Measurements from ENCODE around the gene GSAP. TPM values are rescaled to one million over a fixed set of nuclear protein-coding genes. Genes with fewer than 3 reads are reported as not detected.
A peak's percentile ranks its signal among the peaks of the same experiment; 100 is the strongest.

The GSAP gene
- total RNA-seq, 4 donors from 2014 or later = 14.3 to 25.5 (median 22.0) TPM

GRCh38 chr7:77331938-77332695, 84.0 kb downstream of the GSAP start:
- Histone ChIP-seq H3K27ac (peak overlapping the region in 2 of 4 donors; percentile 25 to 38), H3K4me3 (no peak overlapping the region), H3K36me3 (no peaks in the 10 kb centered on the region), H3K4me1 (peaks cover 0 to 51% (median 28%) of the 10 kb centered on the region in 4 donors), H3K9me3 (no peaks in the 10 kb centered on the region), H3K27me3 (no peaks in the 10 kb centered on the region)
- TF ChIP-seq EP300 (IDR thresholded peaks at IDR 0.05) (peak in 1 of 2 donors; percentile 70), CTCF (IDR thresholded peaks at IDR 0.05) (peak; percentile 48 to 89 (median 65)), POLR2A (IDR thresholded peaks at IDR 0.05) (no peak)
- peak in 1 of 2 donors; percentile 78 for DNase-seq (ENCODE audit: low spot score in 2 of 2)
- WGBS, 2 donors = 52 to 58% methylated on average over 3 of the region's 3 CpGs

- H3K4me1 ChIP-seq = peaks cover 0 to 64% (median 36%) of the 10 kb centered on the region in 4 donors
- peak overlapping the region in 3 of 4 donors; percentile 41 to 82 (median 79) for H3K27ac ChIP-seq
- H3K9me3 ChIP-seq = no peaks in the 10 kb centered on the region
- no peak overlapping the region for H3K4me3 ChIP-seq
- TF ChIP-seq POLR2A (IDR thresholded peaks at IDR 0.05) = no peak
- peak; percentile 60 to 66 for TF ChIP-seq EP300 (IDR thresholded peaks at IDR 0.05)
- H3K36me3 ChIP-seq = no peaks in the 10 kb centered on the region
- H3K27me3 ChIP-seq = no peaks in the 10 kb centered on the region
- WGBS, 2 donors = 66 to 68% methylated on average over 6 of the region's 6 CpGs
- no peak for DNase-seq (ENCODE audit: low spot score in 2 of 2)
Measured at GRCh38 chr7:77330169-77330882, 85.8 kb downstream of the GSAP start.

- H3K27ac ChIP-seq = peak overlapping the region in 3 of 4 donors; percentile 41 to 82 (median 79)
- H3K36me3 ChIP-seq = no peaks in the 10 kb centered on the region
- 85% methylated on average over 4 of the region's 4 CpGs for WGBS, 2 donors
- DNase-seq (ENCODE audit: low spot score in 2 of 2) = no peak
- H3K9me3 ChIP-seq = no peaks in the 10 kb centered on the region
- TF ChIP-seq CTCF (IDR thresholded peaks at IDR 0.05) (no peak), EP300 (IDR thresholded peaks at IDR 0.05) (no peak), POLR2A (IDR thresholded peaks at IDR 0.05) (no peak)
- H3K27me3 ChIP-seq = no peaks in the 10 kb centered on the region
- H3K4me1 ChIP-seq = peaks cover 0 to 62% (median 36%) of the 10 kb centered on the region in 4 donors
- no peak overlapping the region for H3K4me3 ChIP-seq
Measured at GRCh38 chr7:77329466-77330168, 86.5 kb downstream of the GSAP start.

GRCh38 chr7:77328669-77329068, 87.5 kb downstream of the GSAP start:
- no peaks in the 10 kb centered on the region for H3K36me3 ChIP-seq
- H3K4me3 ChIP-seq = no peak overlapping the region
- no peaks in the 10 kb centered on the region for H3K27me3 ChIP-seq
- DNase-seq (ENCODE audit: low spot score in 2 of 2) = no peak
- peak overlapping the region; percentile 40 to 82 (median 69) for H3K27ac ChIP-seq
- peaks cover 0 to 62% (median 36%) of the 10 kb centered on the region in 4 donors for H3K4me1 ChIP-seq
- 0 to 8% methylated on average over 1 of the region's 1 CpG for WGBS, 2 donors
- H3K9me3 ChIP-seq = no peaks in the 10 kb centered on the region
- TF ChIP-seq CTCF (IDR thresholded peaks at IDR 0.05) (no peak), POLR2A (IDR thresholded peaks at IDR 0.05) (no peak), EP300 (IDR thresholded peaks at IDR 0.05) (no peak)

- H3K27ac ChIP-seq = peak overlapping the region; percentile 40 to 82 (median 69)
- TF ChIP-seq POLR2A (IDR thresholded peaks at IDR 0.05) = no peak
- no peak for TF ChIP-seq EP300 (IDR thresholded peaks at IDR 0.05)
- TF ChIP-seq CTCF (IDR thresholded peaks at IDR 0.05) = no peak
- H3K27me3 ChIP-seq = no peaks in the 10 kb centered on the region
- DNase-seq (ENCODE audit: low spot score in 2 of 2) = no peak
- 18% methylated on average over 6 of the region's 6 CpGs for WGBS, 2 donors
- peaks cover 0 to 62% (median 36%) of the 10 kb centered on the region in 4 donors for H3K4me1 ChIP-seq
- no peaks in the 10 kb centered on the region for H3K36me3 ChIP-seq
- no peak overlapping the region for H3K4me3 ChIP-seq
- no peaks in the 10 kb centered on the region for H3K9me3 ChIP-seq
Measured at GRCh38 chr7:77327932-77328628, 88.1 kb downstream of the GSAP start.
